K562 (cell line): Measurements from ENCODE around the gene MADD. TPM values are rescaled to one million over a fixed set of nuclear protein-coding genes. Genes with fewer than 3 reads are reported as not detected.

Experiments used
- ATAC-seq: fragments of 200-7000 bp; cut with Tn5 transposase; 3 replicates; pipeline ENCODE4 v1.9.1; 2020; ENCODE audit warnings: moderate library complexity
- BruUV-seq: library from RNA; stranded (reverse); fragments of 400-500 nt; replicated peaks from 2 replicates; lab custom pipeline; 2021; lab: Mats Ljungman, UMichigan
- CTCF ChIA-PET: fragments of 300-600 bp; formaldehyde crosslinking; extraction: SDS; loops from one replicate; lab custom pipeline; 2021; ENCODE audit warnings: low intra/inter-chr PET ratio; lab: Yijun Ruan, JAX
- POLR2A ChIA-PET: fragments of 300-600, 350-650 bp; sonication (Branson Sonifier 250); formaldehyde crosslinking; extraction: SDS; loops from one replicate; lab custom pipeline; 2021; ENCODE audit warnings: antibody characterized with exemption, inconsistent platforms; lab: Yijun Ruan, JAX
- DNase-seq, 4 experiments: peaks; one replicate each; pipeline versions ENCODE4 v3.0.0 to v3.0.0-alpha.2; 2011 to 2018; ENCODE audit warnings: low spot score in 3 of 4, mixed read lengths in 3 of 4; ENCODE audit errors: extremely low read depth in 1 of 4
- FAIRE-seq: peaks from 2 replicates; lab custom pipeline; 2011; peaks lifted over from hg19 to GRCh38; lab: Jason Lieb, UNC
- H2AFZ ChIP-seq: 2 replicates; pipeline ENCODE4 v1.6.0; 2011; ENCODE audit warnings: low read depth, low read length, control low read depth, inconsistent platforms
- H3K27ac ChIP-seq: fragments of 200-600 bp; 3 replicates; pipeline ENCODE4 v1.8.0; 2011; ENCODE audit warnings: low read depth, mild to moderate bottlenecking, control low read depth, inconsistent platforms, low read length, moderate library complexity, mixed read lengths; ENCODE audit errors: extremely low read depth
- H3K27me3 ChIP-seq, 2 experiments: fragments of 300-600 bp in 1 of 2; 2 replicates in 1 of 2; 3 replicates in 1 of 2; pipeline versions ENCODE4 v1.6.0 to v1.8.0; 2011; ENCODE audit warnings: inconsistent platforms in 2 of 2, low read length in 2 of 2, mild to moderate bottlenecking in 1 of 2, mixed read lengths in 1 of 2, moderate library complexity in 1 of 2; ENCODE audit not compliant: control insufficient read depth in 2 of 2, insufficient read depth in 2 of 2
- H3K36me3 ChIP-seq: fragments of 300-600 bp; 3 replicates; pipeline ENCODE4 v1.8.0; 2011; ENCODE audit warnings: mild to moderate bottlenecking, low read length, inconsistent platforms; ENCODE audit not compliant: control insufficient read depth, insufficient read depth
- H3K4me1 ChIP-seq, 2 experiments: fragments of 200-600 bp in 1 of 2; replicated peaks in 1 of 2; 2 replicates in 1 of 2; 3 replicates in 1 of 2; pipeline versions ENCODE4 v1.5.1 to v1.8.0; 2011; ENCODE audit warnings: inconsistent platforms in 2 of 2, low read length in 2 of 2, mild to moderate bottlenecking in 1 of 2, mixed read lengths in 1 of 2, moderate library complexity in 1 of 2; ENCODE audit not compliant: control insufficient read depth in 2 of 2, insufficient read depth in 2 of 2
- H3K4me2 ChIP-seq: 2 replicates; pipeline ENCODE4 v1.6.1; 2011; ENCODE audit warnings: low read length, control low read depth, inconsistent platforms, mixed read lengths; ENCODE audit not compliant: insufficient read depth
- H3K4me3 ChIP-seq: fragments of 200-600 bp; sonication (generic), shearing (Covaris generic); 2 replicates; pipeline ENCODE4 v1.5.1; 2016; ENCODE audit warnings: control low read depth, inconsistent platforms
- H3K79me2 ChIP-seq: fragments of 200-600 bp; 3 replicates; pipeline ENCODE4 v1.8.0; 2011; ENCODE audit warnings: low read length, inconsistent platforms; ENCODE audit not compliant: control insufficient read depth, insufficient read depth
- H3K9ac ChIP-seq, 2 experiments: 2 replicates each; pipeline versions ENCODE4 v1.6.0 to v1.6.1; 2011; ENCODE audit warnings: low read depth in 2 of 2, low read length in 2 of 2, control low read depth in 1 of 2, inconsistent platforms in 1 of 2, mild to moderate bottlenecking in 1 of 2, mixed read lengths in 1 of 2; ENCODE audit not compliant: insufficient read depth in 1 of 2
- H3K9me1 ChIP-seq: one replicate; pipeline ENCODE4 v1.6.0; 2011; ENCODE audit warnings: inconsistent platforms, mild to moderate bottlenecking, low read length, moderate library complexity; ENCODE audit not compliant: control insufficient read depth, insufficient read depth
- H3K9me3 ChIP-seq: replicated peaks from 2 replicates; pipeline ENCODE4 v1.5.1; 2011; ENCODE audit warnings: low read depth, low read length, inconsistent platforms; ENCODE audit not compliant: control insufficient read depth, insufficient read depth
- H4K20me1 ChIP-seq: replicated peaks from 2 replicates; pipeline ENCODE4 v1.6.1; 2011; ENCODE audit warnings: low read length, inconsistent platforms, mixed read lengths; ENCODE audit not compliant: control insufficient read depth, insufficient read depth
- CEBPG ChIP-seq, 3 experiments: fragments of 200-800 bp in 1 of 3; sonication (Bioruptor generic) in 1 of 3; sonication (generic) in 1 of 3; formaldehyde crosslinking in 1 of 3; IDR thresholded peaks in 2 of 3; conservative IDR thresholded peaks in 1 of 3; 2 replicates each; pipeline versions ENCODE4 v1.6.1 to v1.8.0; 2016 to 2022; ENCODE audit warnings: missing compliant biosample characterization in 2 of 3, missing genetic modification characterization in 2 of 3, mild to moderate bottlenecking in 1 of 3, missing genetic modification reagents in 1 of 3
- EHMT2 ChIP-seq: fragments of 450-650 bp; IDR thresholded peaks from 2 replicates; pipeline ENCODE4 v1.6.1; 2018; ENCODE audit warnings: antibody characterized with exemption
- FOXA3 ChIP-seq, 2 experiments: fragments of 450-650 bp in 1 of 2; sonication (generic) in 1 of 2; formaldehyde crosslinking; IDR thresholded peaks in 1 of 2; conservative IDR thresholded peaks in 1 of 2; 2 replicates each; pipeline versions ENCODE4 v1.4.0 to v1.8.0; 2020 to 2022; ENCODE audit warnings: mild to moderate bottlenecking in 2 of 2, missing genetic modification reagents in 1 of 2
- HMBOX1 ChIP-seq: sonication (generic); IDR thresholded peaks from 2 replicates; pipeline ENCODE4 v1.6.1; 2016
- MIER1 ChIP-seq: fragments of 450-650 bp; IDR thresholded peaks from 2 replicates; pipeline ENCODE4 v1.6.1; 2016; ENCODE audit warnings: antibody characterized with exemption, mild to moderate bottlenecking, low read depth
- REST ChIP-seq, 2 experiments: fragments of 450-650 bp; formaldehyde crosslinking in 1 of 2; IDR thresholded peaks; 2 replicates each; pipeline versions ENCODE4 v1.4.0 to v1.6.1; 2014 to 2020; ENCODE audit warnings: mild to moderate bottlenecking in 2 of 2, borderline replicate concordance in 1 of 2, low read depth in 1 of 2
- SIN3A ChIP-seq, 2 experiments: fragments of 150-350 bp in 1 of 2; IDR thresholded peaks; 2 replicates each; pipeline ENCODE4 v1.6.1; 2011 to 2016; ENCODE audit warnings: borderline replicate concordance in 2 of 2, low read depth in 2 of 2, low read length in 2 of 2, mild to moderate bottlenecking in 2 of 2, moderate library complexity in 2 of 2; ENCODE audit not compliant: control insufficient read depth in 1 of 2
- ZNF766 ChIP-seq: fragments of 200-800 bp; sonication (Bioruptor generic); conservative IDR thresholded peaks from 2 replicates; pipeline ENCODE4 v1.6.1; 2016; ENCODE audit warnings: missing genetic modification characterization, missing compliant biosample characterization
- WGBS: fragments of 100-300 bp; shearing (Covaris generic); methylation state at CpG from one replicate; pipeline ENCODE4 v1.1.6; 2016; ENCODE audit warnings: low coverage, mixed read lengths; ENCODE audit not compliant: insufficient coverage; ENCODE audit errors: missing lambda C conversion rate; 5-methylcytosine and 5-hydroxymethylcytosine counted together
- in situ Hi-C: fragments of 300-500 bp; cut with MboI; formaldehyde crosslinking; loops from 4 replicates; pipeline ENCODE4 v1.15.0; 2018; ENCODE audit warnings: inconsistent platforms, mixed read lengths
- intact Hi-C: fragments of 100-400 bp; cut with micrococcal nuclease; formaldehyde crosslinking; loops from 2 replicates; pipeline ENCODE4 v1.14.2; 2022
- polyA plus RNA-seq, 8 experiments: library from polyadenylated mRNA; depleted of rRNA in 4 of 8; stranded (reverse) in 5 of 8; unstranded in 3 of 8; fragments of >200 nt; fragmentation: Nextera tagmentation in 2 of 8; fragmentation: Illumina TruSeq in 1 of 8; extraction: Ambion mirVana in 2 of 8; extraction: Trizol in 1 of 8; gene quantifications; 2 replicates each; pipeline versions ENCODE4 v1.2.1 to v1.2.3, GENCODE V29; 2011 to 2014; ENCODE audit warnings: inconsistent platforms in 1 of 8, missing spikeins in 1 of 8
- total RNA-seq, 7 experiments: library from RNA; depleted of rRNA in 6 of 7; stranded (reverse); fragments of >200 nt in 6 of 7; fragmentation: Illumina TruSeq in 2 of 7; extraction: Trizol in 2 of 7; gene quantifications; 2 replicates each; pipeline versions ENCODE4 v1.2.1 to v1.2.3, GENCODE V29; 2011 to 2021; ENCODE audit warnings: low replicate concordance in 1 of 7

Gene MADD
- total and polyA plus RNA-seq, 9 of the 15 experiments (the other 6 are each of a cell fraction or from before 2014, with no cell fraction given): 0.68 to 57.6 (median 33.6) TPM

- Histone ChIP-seq H3K4me3 (no peak overlapping the region), H3K9me1 (peaks cover 16% of the 10 kb centered on the region), H3K79me2 (peaks cover 56% of the 10 kb centered on the region), H3K36me3 (peaks cover 48% of the 10 kb centered on the region), H4K20me1 (peaks cover 29% of the 10 kb centered on the region), H3K4me2 (peak overlapping the region; percentile 77; the same call in 1 of the 2 replicates), H3K9me3 (no peaks in the 10 kb centered on the region), H3K27ac (no peak overlapping the region), H2AFZ (no peak overlapping the region), H3K9ac (0 out of 4 replicates have a peak overlapping the region, but pooled peaks of 1 of the 2 experiments have one; percentile 23), H3K27me3 (no peaks in the 10 kb centered on the region), H3K4me1 (peaks cover 49 to 54% of the 10 kb centered on the region in 2 experiments)
- in situ Hi-C loops (no loop called here), intact Hi-C loops (no loop called here)
- ATAC-seq (no peak), FAIRE-seq (no peak), DNase-seq (peak in 1 of 4 experiments; percentile 32)
- ChIA-PET CTCF (no interaction called here), POLR2A (interaction anchor here (0.6 to 1.3 kb wide), 5 partner anchors 8 to 290 kb away, joined by 3 to 7 read pairs (median 4); partner anchors contain the start of gene ACP2)
- BruUV-seq: no TSS peak
- TF ChIP-seq CEBPG (CRISPR knock-in tag; IDR thresholded peaks at IDR 0.05) (no peak), CEBPG (tag; conservative IDR thresholded peaks at IDR 0.05 in 1 of 2, IDR thresholded peaks at IDR 0.05 in 1 of 2) (0 out of 4 replicates have a peak, but pooled peaks of 1 of the 2 experiments have one; percentile 11), EHMT2 (peak; percentile 90), ZNF766 (CRISPR knock-in tag) (no peak), REST (IDR thresholded peaks at IDR 0.05; ENCODE audit: borderline replicate concordance) (peak; percentile 97), REST (CRISPR knock-in tag; IDR thresholded peaks at IDR 0.05; ENCODE audit: low read depth) (peak; percentile 87), FOXA3 (CRISPR knock-in tag; conservative IDR thresholded peaks at IDR 0.05 in 1 of 2, IDR thresholded peaks at IDR 0.05 in 1 of 2) (no peak), SIN3A (IDR thresholded peaks at IDR 0.05; ENCODE audit: borderline replicate concordance in 2 of 2, control insufficient read depth in 1 of 2, low read depth in 2 of 2, low read length in 2 of 2) (0 out of 4 replicates have a peak, but pooled peaks of 1 of the 2 experiments have one; percentile 41), MIER1 (peak; percentile 84), HMBOX1 (0 out of 2 replicates have a peak, but pooled peaks have one; percentile 8)
- 0% methylated on average over 1 of the region's 1 CpG for WGBS
Observed at GRCh38 chr11:47272706-47273105, 2.8 kb downstream of the MADD start.
